ENCODE data around the gene LSP1. TPM values are rescaled to one million over a fixed set of nuclear protein-coding genes. Genes with fewer than 3 reads are reported as not detected.
"Not testable (repeated sequence)": the region's sequence is repeated elsewhere in the genome, so short reads cannot be mapped to it uniquely, and the experiment has no call there.

The LSP1 gene, protein sequence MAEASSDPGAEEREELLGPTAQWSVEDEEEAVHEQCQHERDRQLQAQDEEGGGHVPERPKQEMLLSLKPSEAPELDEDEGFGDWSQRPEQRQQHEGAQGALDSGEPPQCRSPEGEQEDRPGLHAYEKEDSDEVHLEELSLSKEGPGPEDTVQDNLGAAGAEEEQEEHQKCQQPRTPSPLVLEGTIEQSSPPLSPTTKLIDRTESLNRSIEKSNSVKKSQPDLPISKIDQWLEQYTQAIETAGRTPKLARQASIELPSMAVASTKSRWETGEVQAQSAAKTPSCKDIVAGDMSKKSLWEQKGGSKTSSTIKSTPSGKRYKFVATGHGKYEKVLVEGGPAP
- total RNA-seq (1.8 and 6.7 TPM in 2 replicates), polyA plus RNA-seq (0.19 and 1.3 TPM in 2 replicates), polyA minus RNA-seq (ENCODE audit: low replicate concordance) (not detected in 2 replicates)
- polyA plus RNA-seq (2012), result 0.24 and 2.0 TPM in 2 replicates

- Histone ChIP-seq H3K4me1 (ENCODE audit: control insufficient read depth, extremely low read depth, insufficient read depth, low read length) (no peaks in the 10 kb centered on the region), H3K27ac (ENCODE audit: insufficient read depth, low read length) (no peak within 1 kb of the TSS)
- no peak for DNase-seq (ENCODE audit: low read depth in 2 of 2)
Measured at GRCh38 chr11:1852877-1853276, at the start of gene LSP1. TSS of gene LSP1 (plus strand) at chr11:1853084. CDS start at chr11:1853145, 61 bp downstream.

DNA sequence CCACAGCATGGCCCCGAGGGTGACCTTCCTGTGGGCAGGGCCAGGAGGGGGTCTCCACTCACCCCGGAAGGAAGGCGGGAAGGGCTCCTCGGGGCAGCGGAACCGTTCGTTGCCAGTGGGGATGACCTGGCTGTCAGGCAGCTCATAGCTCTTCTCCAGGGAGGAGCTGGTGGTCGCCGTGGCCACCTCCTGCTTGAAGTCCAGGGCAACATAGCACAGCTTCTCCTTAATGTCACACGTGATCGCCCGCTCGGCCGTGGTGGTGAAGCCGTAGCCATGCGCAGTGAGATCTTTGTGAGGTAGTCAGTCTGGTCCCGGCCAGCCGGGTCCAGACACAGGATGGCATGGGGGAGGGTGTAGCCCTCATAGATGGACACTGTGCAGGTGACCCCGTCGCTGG is 49.6 kb upstream of the LSP1 start:
- TF ChIP-seq, protein P1, sequence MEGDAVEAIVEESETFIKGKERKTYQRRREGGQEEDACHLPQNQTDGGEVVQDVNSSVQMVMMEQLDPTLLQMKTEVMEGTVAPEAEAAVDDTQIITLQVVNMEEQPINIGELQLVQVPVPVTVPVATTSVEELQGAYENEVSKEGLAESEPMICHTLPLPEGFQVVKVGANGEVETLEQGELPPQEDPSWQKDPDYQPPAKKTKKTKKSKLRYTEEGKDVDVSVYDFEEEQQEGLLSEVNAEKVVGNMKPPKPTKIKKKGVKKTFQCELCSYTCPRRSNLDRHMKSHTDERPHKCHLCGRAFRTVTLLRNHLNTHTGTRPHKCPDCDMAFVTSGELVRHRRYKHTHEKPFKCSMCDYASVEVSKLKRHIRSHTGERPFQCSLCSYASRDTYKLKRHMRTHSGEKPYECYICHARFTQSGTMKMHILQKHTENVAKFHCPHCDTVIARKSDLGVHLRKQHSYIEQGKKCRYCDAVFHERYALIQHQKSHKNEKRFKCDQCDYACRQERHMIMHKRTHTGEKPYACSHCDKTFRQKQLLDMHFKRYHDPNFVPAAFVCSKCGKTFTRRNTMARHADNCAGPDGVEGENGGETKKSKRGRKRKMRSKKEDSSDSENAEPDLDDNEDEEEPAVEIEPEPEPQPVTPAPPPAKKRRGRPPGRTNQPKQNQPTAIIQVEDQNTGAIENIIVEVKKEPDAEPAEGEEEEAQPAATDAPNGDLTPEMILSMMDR (conservative IDR thresholded peaks at IDR 0.05 in 1 of 2, IDR thresholded peaks at IDR 0.05 in 1 of 2; ENCODE audit: low read depth in 1 of 2, low read length in 2 of 2), result no peak
- no peak for TF ChIP-seq EZH2 (IDR thresholded peaks at IDR 0.05; ENCODE audit: low read length, missing control alignments)
- DNase-seq (ENCODE audit: low read depth in 2 of 2), result no peak
- no peak overlapping the region for H3K9ac ChIP-seq (ENCODE audit: insufficient read depth, low read length)
- no peaks in the 10 kb centered on the region for H3K4me1 ChIP-seq (ENCODE audit: control insufficient read depth, extremely low read depth, insufficient read depth, low read length)
- peaks cover 6% of the 10 kb centered on the region for H3K27me3 ChIP-seq (ENCODE audit: control insufficient read depth, insufficient read depth, low read length)
- H3K4me2 ChIP-seq (ENCODE audit: extremely low read depth, insufficient read depth, low read length), result no peak overlapping the region
- no peak overlapping the region for H3K27ac ChIP-seq (ENCODE audit: insufficient read depth, low read length)
- H3K79me2 ChIP-seq (ENCODE audit: control insufficient read depth, insufficient read depth, low read length), result no peaks in the 10 kb centered on the region
- no peak overlapping the region for H2AFZ ChIP-seq (ENCODE audit: low read length)
- no peak overlapping the region for H3K4me3 ChIP-seq (replicated peaks in 1 of 4; ENCODE audit: control extremely low read depth in 1 of 4, insufficient read depth in 1 of 4, low read depth in 3 of 4, low read length in 4 of 4)
- H3K9me3 ChIP-seq (ENCODE audit: control insufficient read depth, insufficient read depth, low read depth, low read length), result no peaks in the 10 kb centered on the region
- H3K36me3 ChIP-seq (ENCODE audit: control insufficient read depth, insufficient read depth, low read length), result no peaks in the 10 kb centered on the region
- no peaks in the 10 kb centered on the region for H4K20me1 ChIP-seq (ENCODE audit: control insufficient read depth, extremely low read depth, insufficient read depth, low read length)

More at GRCh38 chr11:1852877-1853276, at the start of gene LSP1:
- Histone ChIP-seq H2AFZ (ENCODE audit: low read length) (no peak within 1 kb of the TSS), H3K36me3 (ENCODE audit: control insufficient read depth, insufficient read depth, low read length) (no peaks in the 10 kb centered on the region), H3K27me3 (ENCODE audit: control insufficient read depth, insufficient read depth, low read length) (no peaks in the 10 kb centered on the region), H3K9me3 (ENCODE audit: control insufficient read depth, insufficient read depth, low read depth, low read length) (no peaks in the 10 kb centered on the region), H3K9ac (ENCODE audit: insufficient read depth, low read length) (no peak within 1 kb of the TSS), H3K79me2 (ENCODE audit: control insufficient read depth, insufficient read depth, low read length) (no peaks in the 10 kb centered on the region), H3K4me2 (ENCODE audit: extremely low read depth, insufficient read depth, low read length) (no peak within 1 kb of the TSS), H4K20me1 (ENCODE audit: control insufficient read depth, extremely low read depth, insufficient read depth, low read length) (no peaks in the 10 kb centered on the region), H3K4me3 (replicated peaks in 1 of 4; ENCODE audit: control extremely low read depth in 1 of 4, insufficient read depth in 1 of 4, low read depth in 3 of 4, low read length in 4 of 4) (no peak within 1 kb of the TSS)
- TF ChIP-seq, protein P1 (conservative IDR thresholded peaks at IDR 0.05 in 1 of 2, IDR thresholded peaks at IDR 0.05 in 1 of 2; ENCODE audit: low read depth in 1 of 2, low read length in 2 of 2), result no peak
- TF ChIP-seq EZH2 (IDR thresholded peaks at IDR 0.05; ENCODE audit: low read length, missing control alignments), result no peak

DNA sequence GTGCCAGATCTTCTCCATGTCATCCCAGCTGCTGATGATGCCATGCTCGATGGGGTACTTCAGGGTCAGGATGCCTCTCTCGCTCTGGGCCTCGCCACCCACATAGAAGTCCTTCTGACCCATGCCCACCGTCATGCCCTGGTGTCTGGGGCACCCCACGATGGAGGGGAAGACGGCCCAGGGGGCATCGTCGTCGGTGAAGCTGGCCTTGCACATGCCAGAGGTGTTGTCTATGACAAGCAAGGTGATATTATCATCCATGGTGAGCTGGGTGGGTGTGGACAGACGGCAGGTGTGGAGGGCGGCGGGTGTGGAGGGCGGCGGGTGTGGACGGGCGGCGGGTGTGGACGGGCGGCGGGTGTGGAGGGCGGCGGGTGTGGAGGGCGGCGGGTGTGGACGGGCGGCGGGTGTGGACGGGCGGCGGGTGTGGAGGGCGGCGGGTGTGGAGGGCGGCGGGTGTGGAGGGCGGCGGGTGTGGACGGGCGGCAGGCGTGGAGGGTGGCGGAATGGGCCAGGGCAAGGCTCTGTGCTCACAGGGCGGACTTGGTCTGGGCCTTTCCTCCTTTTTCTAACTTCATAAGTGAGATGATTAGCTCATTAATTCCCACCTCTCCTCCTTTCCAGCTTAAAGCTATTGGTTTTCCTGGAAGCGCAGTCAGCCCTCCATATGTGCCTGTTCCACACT is 48.9 kb upstream of the LSP1 start:
- H4K20me1 ChIP-seq (ENCODE audit: control insufficient read depth, extremely low read depth, insufficient read depth, low read length); H3K4me3 ChIP-seq (replicated peaks in 1 of 4; ENCODE audit: control extremely low read depth in 1 of 4, insufficient read depth in 1 of 4, low read depth in 3 of 4, low read length in 4 of 4); H3K9me3 ChIP-seq (ENCODE audit: control insufficient read depth, insufficient read depth, low read depth, low read length); DNase-seq (ENCODE audit: low read depth in 2 of 2); H3K9ac ChIP-seq (ENCODE audit: insufficient read depth, low read length); H3K79me2 ChIP-seq (ENCODE audit: control insufficient read depth, insufficient read depth, low read length); H3K36me3 ChIP-seq (ENCODE audit: control insufficient read depth, insufficient read depth, low read length); H3K4me2 ChIP-seq (ENCODE audit: extremely low read depth, insufficient read depth, low read length); H3K4me1 ChIP-seq (ENCODE audit: control insufficient read depth, extremely low read depth, insufficient read depth, low read length); H3K27ac ChIP-seq (ENCODE audit: insufficient read depth, low read length); H2AFZ ChIP-seq (ENCODE audit: low read length); H3K27me3 ChIP-seq (ENCODE audit: control insufficient read depth, insufficient read depth, low read length): not testable (repeated sequence)

Data from fibroblast of lung (primary cell).